Astrocyte (in vitro differentiated cells and primary cell): ENCODE measurements around the gene OTUD7B. TPM values are rescaled to one million over a fixed set of nuclear protein-coding genes. Genes with fewer than 3 reads are reported as not detected.

Experiments
- DNase-seq: peaks from one replicate; pipeline ENCODE4 v3.0.0-alpha.2; 2010; ENCODE audit warnings: low read depth
- FAIRE-seq: peaks from 2 replicates; lab custom pipeline; 2011; peaks lifted over from hg19 to GRCh38; lab: Jason Lieb, UNC
- H2AFZ ChIP-seq: 2 replicates; pipeline ENCODE4 v1.6.0; 2012; ENCODE audit warnings: low read depth, low read length, inconsistent platforms
- H3K27ac ChIP-seq: 2 replicates; pipeline ENCODE4 v1.5.1; 2011; ENCODE audit warnings: low read depth, low read length, inconsistent platforms
- H3K27me3 ChIP-seq: 2 replicates; pipeline ENCODE4 v1.6.0; 2011; ENCODE audit warnings: low read length, inconsistent platforms; ENCODE audit not compliant: insufficient read depth
- H3K36me3 ChIP-seq: 2 replicates; pipeline ENCODE4 v1.5.1; 2011; ENCODE audit warnings: low read length, inconsistent platforms; ENCODE audit not compliant: insufficient read depth
- H3K4me1 ChIP-seq: 2 replicates; pipeline ENCODE4 v1.5.1; 2011; ENCODE audit warnings: low read length, inconsistent platforms; ENCODE audit not compliant: insufficient read depth
- H3K4me2 ChIP-seq: 2 replicates; pipeline ENCODE4 v1.6.0; 2012; ENCODE audit warnings: low read length, inconsistent platforms
- H3K4me3 ChIP-seq: 2 replicates; pipeline ENCODE4 v1.5.1; 2011; ENCODE audit warnings: low read depth, mild to moderate bottlenecking, low read length, inconsistent platforms; ENCODE audit not compliant: insufficient read depth
- H3K79me2 ChIP-seq: 2 replicates; pipeline ENCODE4 v1.6.0; 2012; ENCODE audit warnings: mild to moderate bottlenecking, low read length, inconsistent platforms; ENCODE audit not compliant: insufficient read depth
- H3K9ac ChIP-seq: 2 replicates; pipeline ENCODE4 v1.6.0; 2012; ENCODE audit warnings: mild to moderate bottlenecking, low read length, inconsistent platforms
- H3K9me3 ChIP-seq: 2 replicates; pipeline ENCODE4 v1.5.1; 2012; ENCODE audit warnings: low read depth, mild to moderate bottlenecking, low read length, inconsistent platforms; ENCODE audit not compliant: insufficient read depth
- H4K20me1 ChIP-seq: 2 replicates; pipeline ENCODE4 v1.6.0; 2012; ENCODE audit warnings: low read length, inconsistent platforms; ENCODE audit not compliant: insufficient read depth
- H3K27ac Mint-ChIP-seq: one replicate; pipeline ENCODE4 v1.8.0; 2021; ENCODE audit warnings: mild to moderate bottlenecking, mixed read lengths; ENCODE audit not compliant: unreplicated experiment
- H3K27me3 Mint-ChIP-seq: one replicate; pipeline ENCODE4 v1.8.0; 2021; ENCODE audit warnings: low read depth, mixed read lengths; ENCODE audit not compliant: unreplicated experiment
- H3K36me3 Mint-ChIP-seq: one replicate; pipeline ENCODE4 v1.8.0; 2021; ENCODE audit warnings: low read depth, mixed read lengths; ENCODE audit not compliant: unreplicated experiment
- H3K4me1 Mint-ChIP-seq: one replicate; pipeline ENCODE4 v1.8.0; 2021; ENCODE audit warnings: low read depth, mixed read lengths; ENCODE audit not compliant: unreplicated experiment
- H3K4me3 Mint-ChIP-seq: one replicate; pipeline ENCODE4 v1.8.0; 2021; ENCODE audit warnings: mild to moderate bottlenecking, moderate library complexity, mixed read lengths; ENCODE audit not compliant: unreplicated experiment
- H3K9me3 Mint-ChIP-seq: one replicate; pipeline ENCODE4 v1.8.0; 2021; ENCODE audit warnings: mild to moderate bottlenecking, mixed read lengths; ENCODE audit not compliant: unreplicated experiment
- EZH2 ChIP-seq: IDR thresholded peaks from 2 replicates; pipeline ENCODE4 v1.6.1; 2012; ENCODE audit warnings: mild to moderate bottlenecking, low read length, inconsistent platforms; ENCODE audit not compliant: insufficient read depth
- total RNA-seq: library from RNA; stranded (reverse); gene quantifications from 2 replicates; pipeline ENCODE4 v1.2.1, GENCODE V29; 2021
- TF ChIP-seq, protein P1 (sequence below): IDR thresholded peaks from 2 replicates; pipeline ENCODE4 v1.5.1; 2011; ENCODE audit warnings: low read depth, mild to moderate bottlenecking, inconsistent platforms, low read length, moderate library complexity; ENCODE audit not compliant: insufficient read depth

The OTUD7B gene
- total RNA-seq, 1 donor from 2014 or later = 33.1 TPM

DNA sequence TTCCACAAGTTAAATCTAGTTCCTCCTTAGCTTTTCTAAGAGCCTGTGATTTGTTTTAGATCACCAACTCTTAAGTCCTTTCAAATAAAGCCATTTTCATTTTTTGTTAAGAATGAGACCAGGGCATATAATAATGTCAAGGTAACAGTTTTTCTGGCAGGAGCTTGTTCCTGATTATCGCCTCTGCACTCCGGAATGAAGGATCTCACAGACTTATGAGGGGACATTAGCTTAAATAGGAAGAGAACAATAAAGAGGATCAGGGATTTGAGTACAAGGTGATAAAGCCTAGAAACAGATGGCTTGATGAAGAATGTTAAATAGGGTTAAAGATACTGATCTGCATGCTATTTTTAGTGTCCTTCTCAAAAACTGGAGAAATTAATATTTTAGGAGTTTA lies 13.6 kb upstream of the OTUD7B start:
- no peak overlapping the region for H2AFZ ChIP-seq
- DNase-seq (no peak), FAIRE-seq (no peak)
- no peaks in the 10 kb centered on the region for H3K4me1 Mint-ChIP-seq
- no peaks in the 10 kb centered on the region for H3K9me3 Mint-ChIP-seq
- no peak overlapping the region for H3K4me2 ChIP-seq
- no peak overlapping the region for H3K4me3 ChIP-seq
- H4K20me1 ChIP-seq = no peaks in the 10 kb centered on the region
- no peaks in the 10 kb centered on the region for H3K9me3 ChIP-seq
- no peaks in the 10 kb centered on the region for H3K79me2 ChIP-seq
- no peak overlapping the region for H3K27ac ChIP-seq
- no peak overlapping the region for H3K4me3 Mint-ChIP-seq
- TF ChIP-seq EZH2 = no peak
- TF ChIP-seq, protein P1, sequence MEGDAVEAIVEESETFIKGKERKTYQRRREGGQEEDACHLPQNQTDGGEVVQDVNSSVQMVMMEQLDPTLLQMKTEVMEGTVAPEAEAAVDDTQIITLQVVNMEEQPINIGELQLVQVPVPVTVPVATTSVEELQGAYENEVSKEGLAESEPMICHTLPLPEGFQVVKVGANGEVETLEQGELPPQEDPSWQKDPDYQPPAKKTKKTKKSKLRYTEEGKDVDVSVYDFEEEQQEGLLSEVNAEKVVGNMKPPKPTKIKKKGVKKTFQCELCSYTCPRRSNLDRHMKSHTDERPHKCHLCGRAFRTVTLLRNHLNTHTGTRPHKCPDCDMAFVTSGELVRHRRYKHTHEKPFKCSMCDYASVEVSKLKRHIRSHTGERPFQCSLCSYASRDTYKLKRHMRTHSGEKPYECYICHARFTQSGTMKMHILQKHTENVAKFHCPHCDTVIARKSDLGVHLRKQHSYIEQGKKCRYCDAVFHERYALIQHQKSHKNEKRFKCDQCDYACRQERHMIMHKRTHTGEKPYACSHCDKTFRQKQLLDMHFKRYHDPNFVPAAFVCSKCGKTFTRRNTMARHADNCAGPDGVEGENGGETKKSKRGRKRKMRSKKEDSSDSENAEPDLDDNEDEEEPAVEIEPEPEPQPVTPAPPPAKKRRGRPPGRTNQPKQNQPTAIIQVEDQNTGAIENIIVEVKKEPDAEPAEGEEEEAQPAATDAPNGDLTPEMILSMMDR = no peak
- H3K36me3 ChIP-seq = no peaks in the 10 kb centered on the region
- H3K27me3 Mint-ChIP-seq = no peaks in the 10 kb centered on the region
- H3K9ac ChIP-seq = no peak overlapping the region
- peaks cover 4% of the 10 kb centered on the region for H3K4me1 ChIP-seq
- no peaks in the 10 kb centered on the region for H3K27me3 ChIP-seq
- no peaks in the 10 kb centered on the region for H3K36me3 Mint-ChIP-seq
- H3K27ac Mint-ChIP-seq = no peak overlapping the region

DNA sequence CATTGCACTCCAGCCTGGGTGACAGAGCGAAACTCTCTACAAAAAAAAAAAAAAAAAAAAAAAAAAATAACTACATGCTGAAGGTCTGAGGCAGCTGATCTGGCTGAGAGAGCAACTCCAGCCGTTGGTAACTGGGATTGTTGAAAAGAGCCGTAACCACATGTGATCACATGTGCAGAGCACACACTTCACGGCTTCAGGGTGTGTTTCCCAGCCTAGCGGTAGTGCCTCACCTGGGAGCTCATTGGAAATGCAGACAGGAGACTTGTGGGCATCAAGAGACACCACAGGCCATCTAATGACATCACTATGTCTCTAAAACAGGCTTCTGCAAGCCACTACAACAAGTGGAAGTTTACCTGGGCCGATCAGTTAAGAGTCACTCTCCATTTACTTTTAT lies 11.8 kb upstream of the OTUD7B start:
- H3K9me3 ChIP-seq = no peaks in the 10 kb centered on the region
- no peak overlapping the region for H3K27ac Mint-ChIP-seq
- no peak for FAIRE-seq
- no peaks in the 10 kb centered on the region for H3K36me3 ChIP-seq
- no peaks in the 10 kb centered on the region for H4K20me1 ChIP-seq
- H3K4me3 Mint-ChIP-seq = no peak overlapping the region
- no peak for DNase-seq
- H3K27ac ChIP-seq = no peak overlapping the region
- no peaks in the 10 kb centered on the region for H3K79me2 ChIP-seq
- TF ChIP-seq, protein P1 = no peak
- TF ChIP-seq EZH2 = no peak
- no peaks in the 10 kb centered on the region for H3K9me3 Mint-ChIP-seq
- H2AFZ ChIP-seq = no peak overlapping the region
- H3K9ac ChIP-seq = no peak overlapping the region
- H3K36me3 Mint-ChIP-seq = no peaks in the 10 kb centered on the region
- H3K4me2 ChIP-seq = no peak overlapping the region
- H3K4me3 ChIP-seq = no peak overlapping the region
- H3K27me3 Mint-ChIP-seq = no peaks in the 10 kb centered on the region
- peaks cover 4% of the 10 kb centered on the region for H3K4me1 ChIP-seq
- no peaks in the 10 kb centered on the region for H3K27me3 ChIP-seq
- H3K4me1 Mint-ChIP-seq = no peaks in the 10 kb centered on the region

DNA sequence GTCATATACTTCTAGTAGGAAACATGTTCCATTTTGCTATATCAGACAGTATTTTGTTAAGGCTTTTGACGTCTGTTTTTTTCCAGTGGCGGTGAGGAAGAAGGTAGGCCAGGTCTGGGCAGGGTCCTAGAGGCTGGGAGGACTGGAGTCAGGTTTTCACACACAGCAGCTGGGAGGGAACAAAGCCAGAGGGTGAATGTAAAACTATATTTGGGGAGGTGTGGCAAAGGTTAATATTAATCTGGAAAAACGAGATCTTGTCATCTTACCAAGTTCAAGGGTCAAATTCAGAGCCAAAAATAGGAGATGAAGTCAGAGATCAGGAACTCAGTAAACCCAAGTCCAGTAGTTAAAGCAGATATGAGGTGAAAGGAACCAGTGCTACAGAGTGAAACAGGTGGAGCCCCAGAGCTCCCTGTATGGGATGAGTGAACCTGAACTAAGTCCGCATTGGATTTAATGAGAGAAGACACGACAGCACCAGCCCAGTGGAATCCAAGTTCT lies 10.7 kb upstream of the OTUD7B start:
- Mint-ChIP-seq H3K27me3 (no peaks in the 10 kb centered on the region), H3K4me1 (no peaks in the 10 kb centered on the region), H3K27ac (no peak overlapping the region), H3K9me3 (no peaks in the 10 kb centered on the region), H3K4me3 (no peak overlapping the region), H3K36me3 (no peaks in the 10 kb centered on the region)
- H3K27me3 ChIP-seq = no peaks in the 10 kb centered on the region
- FAIRE-seq (no peak), DNase-seq (no peak)
- no peaks in the 10 kb centered on the region for H3K9me3 ChIP-seq
- H3K79me2 ChIP-seq = no peaks in the 10 kb centered on the region
- H3K4me3 ChIP-seq = no peak overlapping the region
- H3K4me1 ChIP-seq = peaks cover 4% of the 10 kb centered on the region
- H3K36me3 ChIP-seq = no peaks in the 10 kb centered on the region
- no peak overlapping the region for H3K9ac ChIP-seq
- TF ChIP-seq EZH2 = no peak
- TF ChIP-seq, protein P1 = no peak
- H4K20me1 ChIP-seq = no peaks in the 10 kb centered on the region
- H3K27ac ChIP-seq = no peak overlapping the region
- H3K4me2 ChIP-seq = peak overlapping the region; percentile 27
- no peak overlapping the region for H2AFZ ChIP-seq
